ENCODE results near the gene RAB40C.

GRCh38 chr16:634051-634670, 44.3 kb downstream of the RAB40C start:
- TF ChIP-seq POLR2AphosphoS5 (IDR thresholded peaks at IDR 0.05; ENCODE audit: borderline replicate concordance, low read depth, low read length) = no peak; the same call in 1 of the 2 replicates
- no peak for TF ChIP-seq FOXP2 (optimal IDR thresholded peaks at IDR 0.05; ENCODE audit: control extremely low read depth, extremely low read length, insufficient read depth)
- TF ChIP-seq EZH2 (IDR thresholded peaks at IDR 0.05) = no peak
